Neural crest cell (in vitro differentiated cells): ENCODE data around the gene KNDC1. TPM values are rescaled to one million over a fixed set of nuclear protein-coding genes. Genes with fewer than 3 reads are reported as not detected.

Experiments
- DNase-seq: peaks from one replicate; pipeline ENCODE4 v3.0.0; 2021; ENCODE audit warnings: low read depth, mixed read lengths, low spot score
- H3K27ac Mint-ChIP-seq: one replicate; pipeline ENCODE4 v1.8.0; 2021; ENCODE audit warnings: mild to moderate bottlenecking, mixed read lengths; ENCODE audit not compliant: unreplicated experiment
- H3K27me3 Mint-ChIP-seq: 2 replicates; pipeline ENCODE4 v1.8.0; 2021; ENCODE audit warnings: low read depth, mild to moderate bottlenecking, mixed read lengths
- H3K36me3 Mint-ChIP-seq: 2 replicates; pipeline ENCODE4 v1.8.0; 2021; ENCODE audit warnings: low read depth, mild to moderate bottlenecking, mixed read lengths
- H3K4me1 Mint-ChIP-seq: 2 replicates; pipeline ENCODE4 v1.8.0; 2021; ENCODE audit warnings: mixed read lengths
- H3K4me3 Mint-ChIP-seq: one replicate; pipeline ENCODE4 v1.8.0; 2021; ENCODE audit warnings: mild to moderate bottlenecking, mixed read lengths
- H3K9me3 Mint-ChIP-seq: 2 replicates; pipeline ENCODE4 v1.8.0; 2021; ENCODE audit warnings: mixed read lengths
- CTCF ChIP-seq: fragments of 200-600 bp; sonication (generic); conservative IDR thresholded peaks from 2 replicates; pipeline ENCODE4 v1.5.0; 2021; ENCODE audit warnings: antibody characterized with exemption, mild to moderate bottlenecking
- total RNA-seq: library from RNA; stranded (reverse); gene quantifications from 2 replicates; pipeline ENCODE4 v1.2.1, GENCODE V29; 2021

The KNDC1 gene
- total RNA-seq, 1 donor from 2014 or later: 5.5 TPM

- peaks cover 12% of the 10 kb centered on the region for H3K27me3 Mint-ChIP-seq
- no peaks in the 10 kb centered on the region for H3K4me1 Mint-ChIP-seq
- H3K36me3 Mint-ChIP-seq: no peaks in the 10 kb centered on the region
- H3K4me3 Mint-ChIP-seq: no peak overlapping the region
- TF ChIP-seq CTCF: no peak
- peaks cover under 1% of the 10 kb centered on the region for H3K9me3 Mint-ChIP-seq
- no peak for DNase-seq
- H3K27ac Mint-ChIP-seq: no peak overlapping the region
These were observed 45.8 kb upstream of the KNDC1 start for GRCh38 chr10:133114251-133114650.

- Mint-ChIP-seq H3K9me3 (peaks cover 3% of the 10 kb centered on the region), H3K36me3 (no peaks in the 10 kb centered on the region), H3K4me1 (no peaks in the 10 kb centered on the region), H3K27me3 (peaks cover 7% of the 10 kb centered on the region), H3K4me3 (no peak overlapping the region), H3K27ac (no peak overlapping the region)
- DNase-seq: no peak
- no peak for TF ChIP-seq CTCF
These were observed 45.1 kb upstream of the KNDC1 start for GRCh38 chr10:133114726-133115452.

GRCh38 chr10:133115453-133115842, 44.6 kb upstream of the KNDC1 start:
- H3K4me1 Mint-ChIP-seq: no peaks in the 10 kb centered on the region
- no peak overlapping the region for H3K27ac Mint-ChIP-seq
- peaks cover 9% of the 10 kb centered on the region for H3K27me3 Mint-ChIP-seq
- no peak for DNase-seq
- H3K9me3 Mint-ChIP-seq: peaks cover 3% of the 10 kb centered on the region
- H3K36me3 Mint-ChIP-seq: no peaks in the 10 kb centered on the region
- no peak overlapping the region for H3K4me3 Mint-ChIP-seq
- TF ChIP-seq CTCF: no peak

GRCh38 chr10:133115976-133116375, 44.0 kb upstream of the KNDC1 start:
- no peak overlapping the region for H3K27ac Mint-ChIP-seq
- H3K9me3 Mint-ChIP-seq: peaks cover 3% of the 10 kb centered on the region
- H3K4me1 Mint-ChIP-seq: no peaks in the 10 kb centered on the region
- H3K4me3 Mint-ChIP-seq: no peak overlapping the region
- no peak for TF ChIP-seq CTCF
- H3K36me3 Mint-ChIP-seq: no peaks in the 10 kb centered on the region
- peaks cover 8% of the 10 kb centered on the region for H3K27me3 Mint-ChIP-seq
- DNase-seq: no peak

- TF ChIP-seq CTCF: no peak
- no peak for DNase-seq
- peaks cover 8% of the 10 kb centered on the region for H3K27me3 Mint-ChIP-seq
- H3K9me3 Mint-ChIP-seq: peaks cover 3% of the 10 kb centered on the region
- no peaks in the 10 kb centered on the region for H3K36me3 Mint-ChIP-seq
- no peaks in the 10 kb centered on the region for H3K4me1 Mint-ChIP-seq
- H3K27ac Mint-ChIP-seq: no peak overlapping the region
- no peak overlapping the region for H3K4me3 Mint-ChIP-seq
These were observed 43.6 kb upstream of the KNDC1 start for GRCh38 chr10:133116455-133116854.
